GM04503 (cell line): ENCODE results near the gene ENOX2.
A peak's percentile ranks its signal among the peaks of the same experiment; 100 is the strongest.

Experiments
- DNase-seq: peaks from one replicate; pipeline ENCODE4 v3.0.0-alpha.2; 2012; ENCODE audit warnings: low read depth

The ENOX2 gene

DNA sequence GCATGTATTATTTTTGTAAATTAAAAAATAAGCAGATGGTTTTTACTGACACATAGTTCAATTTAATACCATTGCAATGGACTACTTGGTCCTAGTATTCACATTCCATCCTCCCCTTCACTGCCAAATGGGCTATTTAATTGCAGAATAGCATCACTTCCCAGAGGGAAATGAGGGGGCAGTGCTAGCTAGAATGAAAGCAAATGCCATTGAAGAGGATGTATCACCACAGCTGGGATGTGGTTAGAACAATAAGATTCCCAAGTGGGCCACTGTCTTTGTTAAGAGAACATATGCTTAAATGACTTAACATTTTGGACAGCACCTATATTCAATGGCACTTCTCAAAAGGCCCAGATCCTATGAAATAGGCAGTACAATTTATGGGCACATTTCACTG lies 276.5 kb downstream of the ENOX2 start:
- peak; percentile 34 for DNase-seq

- DNase-seq: no peak
Measured at GRCh38 chrX:130625386-130625785, 277.6 kb downstream of the ENOX2 start.

GRCh38 chrX:130623518-130623917 lies 279.5 kb downstream of the ENOX2 start:
- no peak for DNase-seq

- DNase-seq: no peak
Measured at GRCh38 chrX:130615941-130616340, 287.1 kb downstream of the ENOX2 start.

GRCh38 chrX:130607431-130607830 lies 295.6 kb downstream of the ENOX2 start:
- no peak for DNase-seq

DNA sequence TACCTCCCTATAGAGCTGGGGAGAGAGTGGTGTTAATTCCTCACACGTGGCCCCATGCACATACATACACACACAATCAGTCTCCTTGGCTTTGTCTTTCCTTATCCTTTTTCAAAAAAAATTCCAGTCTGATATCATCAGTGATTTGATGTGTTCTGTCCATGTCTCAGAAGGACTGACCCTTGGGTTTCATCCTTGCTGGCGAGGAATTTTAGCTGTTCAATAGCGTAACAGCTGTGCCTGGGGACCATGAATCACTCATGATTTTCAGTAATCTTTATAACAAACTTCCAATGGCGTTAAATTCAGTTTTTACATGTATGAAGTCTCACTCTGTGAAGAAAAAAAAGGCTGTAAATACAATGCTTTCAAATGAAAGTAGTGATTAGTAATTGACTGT lies 296.6 kb downstream of the ENOX2 start:
- no peak for DNase-seq

DNA sequence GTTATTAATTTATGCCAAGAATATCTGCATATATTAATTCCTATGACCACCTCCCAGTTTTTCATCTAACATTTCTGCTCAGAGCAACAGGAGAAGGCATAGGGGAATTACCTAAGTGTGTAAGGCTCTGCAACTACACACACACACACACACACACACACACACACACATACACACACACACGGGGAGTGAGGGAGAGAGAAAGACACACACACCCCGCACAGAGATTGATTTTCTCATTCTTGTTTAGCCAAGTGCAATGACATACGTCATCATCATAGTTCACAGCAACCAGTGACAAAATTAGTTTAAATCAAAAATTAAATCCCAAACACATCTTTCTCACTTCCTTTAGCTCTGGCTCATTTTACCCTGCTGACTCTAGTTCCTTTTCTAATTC lies 298.1 kb downstream of the ENOX2 start:
- no peak for DNase-seq

DNA sequence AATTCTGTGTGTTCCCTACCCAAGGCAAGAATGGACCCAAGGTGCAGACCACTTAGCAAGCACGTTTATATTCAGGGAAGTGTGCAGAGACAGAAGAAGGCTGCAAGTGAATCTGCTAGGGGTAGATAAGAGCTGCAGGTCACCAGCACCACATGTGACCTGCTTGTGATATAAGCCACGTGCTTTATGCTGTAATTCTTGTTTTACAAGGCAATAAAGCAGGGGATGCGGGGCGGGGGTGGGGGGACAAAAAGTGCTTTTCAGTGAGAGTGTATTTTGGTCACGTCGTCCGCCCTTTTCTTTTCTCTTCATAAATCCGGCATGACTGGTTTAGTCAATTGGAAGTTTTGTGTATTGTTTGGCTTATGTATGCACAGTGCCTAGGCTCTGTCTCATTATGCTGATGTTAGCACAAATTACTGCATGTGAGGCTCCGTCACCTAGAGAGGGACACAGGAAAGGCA lies 308.5 kb downstream of the ENOX2 start:
- no peak for DNase-seq

GRCh38 chrX:130593911-130594310 lies 309.1 kb downstream of the ENOX2 start:
- no peak for DNase-seq

DNA sequence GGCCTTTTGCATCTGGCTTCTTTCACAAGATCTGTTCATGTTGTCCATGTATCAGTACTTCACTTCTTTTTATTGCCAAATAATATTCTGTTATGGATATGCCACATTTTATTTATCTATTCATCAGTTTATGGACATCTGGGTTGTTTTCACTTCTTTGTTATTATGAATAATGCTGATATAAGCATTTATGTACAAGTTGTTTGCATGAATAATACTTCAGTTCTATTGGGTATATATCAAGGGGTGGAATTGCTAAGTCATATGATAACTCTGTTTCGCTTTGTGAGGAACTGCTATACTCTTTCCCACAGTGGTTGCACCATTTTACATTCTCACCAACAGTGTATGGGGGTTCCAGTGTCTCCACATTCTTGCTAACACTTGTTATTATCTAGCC lies 310.8 kb downstream of the ENOX2 start:
- DNase-seq: no peak

DNA sequence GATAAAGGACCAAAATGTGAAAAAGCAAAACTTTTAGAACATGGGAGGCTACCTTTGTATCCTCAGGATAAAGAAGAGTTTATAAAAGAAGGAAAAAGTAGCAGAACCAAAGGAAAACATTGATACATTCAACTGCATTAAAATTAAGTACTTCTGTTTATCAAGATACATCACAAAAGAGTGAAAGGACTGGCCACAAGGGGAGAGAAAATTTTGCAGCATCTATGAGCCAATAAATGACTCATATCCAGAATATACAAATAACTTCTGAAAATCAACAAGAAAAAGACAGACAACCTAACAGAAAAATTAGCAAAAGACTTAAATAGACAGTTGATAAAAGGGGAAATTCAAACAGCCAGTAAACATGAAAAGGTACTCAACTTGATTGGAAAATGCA lies 324.1 kb downstream of the ENOX2 start:
- no peak for DNase-seq

GRCh38 chrX:130577431-130577830 lies 325.6 kb downstream of the ENOX2 start:
- DNase-seq: no peak

DNA sequence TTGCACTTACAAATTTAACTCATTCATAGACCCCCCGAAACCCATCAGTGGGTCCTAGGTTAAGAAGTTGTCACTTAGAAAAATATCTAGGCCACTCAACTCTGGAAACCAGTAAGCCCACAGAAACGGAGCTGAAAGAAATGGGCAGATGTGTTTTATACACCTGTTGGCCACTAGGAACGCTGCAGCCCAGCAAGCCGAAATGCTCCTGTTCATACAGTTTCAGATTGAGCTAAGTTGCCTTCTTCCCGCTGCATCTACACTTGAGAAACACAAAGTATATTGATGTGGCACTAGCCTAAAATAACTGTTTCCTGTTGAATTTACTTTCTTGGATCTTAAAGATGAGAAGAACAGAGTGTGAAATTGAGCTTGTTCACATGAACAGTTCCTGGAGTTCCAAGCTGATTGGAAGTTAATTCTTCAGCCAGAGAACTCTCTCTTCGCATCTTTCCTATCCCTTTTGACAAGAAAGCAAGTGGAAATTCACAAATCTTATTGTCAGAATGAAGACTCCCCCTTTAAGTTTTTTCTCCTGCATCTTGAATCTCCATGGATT lies 327.1 kb downstream of the ENOX2 start:
- no peak for DNase-seq
